Measurements from ENCODE around the gene FANCE. TPM values are rescaled to one million over a fixed set of nuclear protein-coding genes. Genes with fewer than 3 reads are reported as not detected.
A peak's percentile ranks its signal among the peaks of the same experiment; 100 is the strongest.

FANCE gene
- polyA plus RNA-seq, 1 donor (not counting 4 experiments of a cell fraction or from before 2014, with no cell fraction given) = 6.4 TPM

- DNase-seq (ENCODE audit: low read depth, low spot score) (no peak), FAIRE-seq (no peak)
- peaks cover 26 to 36% of the 10 kb centered on the region in 2 experiments for H3K36me3 ChIP-seq (ENCODE audit: control insufficient read depth in 2 of 2, extremely low read depth in 1 of 2, insufficient read depth in 2 of 2, low read length in 2 of 2)
- TF ChIP-seq EZH2 (IDR thresholded peaks at IDR 0.05; ENCODE audit: low read length) (no peak), CTCF (optimal IDR thresholded peaks at IDR 0.05 in 1 of 3, IDR thresholded peaks at IDR 0.05 in 1 of 3, conservative IDR thresholded peaks at IDR 0.05 in 1 of 3; ENCODE audit: extremely low read depth in 1 of 3, insufficient read depth in 2 of 3, low read length in 3 of 3) (no peak)
- peaks cover 8% of the 10 kb centered on the region for H3K4me1 ChIP-seq (ENCODE audit: control insufficient read depth, extremely low read depth, insufficient read depth, low read length)
- no peak overlapping the region for H3K4me3 ChIP-seq (ENCODE audit: control insufficient read depth in 2 of 3, extremely low read depth in 1 of 3, insufficient read depth in 2 of 3, low read depth in 1 of 3, low read length in 3 of 3)
- H3K9me1 ChIP-seq (ENCODE audit: control insufficient read depth, extremely low read depth, insufficient read depth, low read length) = no peaks in the 10 kb centered on the region
- dilution Hi-C loops (cut with MboI; ENCODE audit: extremely low pct_ligation_motif_present, low sequenced_read_pairs) = no loop called here
- peaks cover 3% of the 10 kb centered on the region for H3K79me2 ChIP-seq (ENCODE audit: control insufficient read depth, insufficient read depth, low read length)
- H2AFZ ChIP-seq (ENCODE audit: control insufficient read depth, low read length) = no peak overlapping the region
- no peaks in the 10 kb centered on the region for H3K27me3 ChIP-seq (ENCODE audit: control insufficient read depth, extremely low read depth, insufficient read depth, low read length)
- no peak overlapping the region for H3K4me2 ChIP-seq (ENCODE audit: control insufficient read depth, extremely low read depth, insufficient read depth, low read depth, low read length)
- no peak overlapping the region for H3K9ac ChIP-seq (ENCODE audit: control insufficient read depth, extremely low read depth, insufficient read depth, low read length)
- H3K9me3 ChIP-seq (ENCODE audit: control insufficient read depth, low read depth, low read length) = no peaks in the 10 kb centered on the region
- no peak overlapping the region for H3K27ac ChIP-seq (ENCODE audit: control insufficient read depth, insufficient read depth, low read length)
- peaks cover 5% of the 10 kb centered on the region for H4K20me1 ChIP-seq (ENCODE audit: control insufficient read depth, extremely low read depth, insufficient read depth, low read length)
Measured at GRCh38 chr6:35413911-35414310, 38.2 kb upstream of the FANCE start.

GRCh38 chr6:35415065-35415891 lies 36.9 kb upstream of the FANCE start:
- no peak overlapping the region for H3K4me3 ChIP-seq (ENCODE audit: control insufficient read depth in 2 of 3, extremely low read depth in 1 of 3, insufficient read depth in 2 of 3, low read depth in 1 of 3, low read length in 3 of 3)
- H3K4me2 ChIP-seq (ENCODE audit: control insufficient read depth, extremely low read depth, insufficient read depth, low read depth, low read length) = no peak overlapping the region
- FAIRE-seq (no peak), DNase-seq (ENCODE audit: low read depth, low spot score) (no peak)
- H3K9me3 ChIP-seq (ENCODE audit: control insufficient read depth, low read depth, low read length) = no peaks in the 10 kb centered on the region
- H3K4me1 ChIP-seq (ENCODE audit: control insufficient read depth, extremely low read depth, insufficient read depth, low read length) = peaks cover 8% of the 10 kb centered on the region
- peaks cover 5% of the 10 kb centered on the region for H3K79me2 ChIP-seq (ENCODE audit: control insufficient read depth, insufficient read depth, low read length)
- TF ChIP-seq EZH2 (IDR thresholded peaks at IDR 0.05; ENCODE audit: low read length) = no peak
- peak; percentile 54 to 75 (median 71) for TF ChIP-seq CTCF (optimal IDR thresholded peaks at IDR 0.05 in 1 of 3, IDR thresholded peaks at IDR 0.05 in 1 of 3, conservative IDR thresholded peaks at IDR 0.05 in 1 of 3; ENCODE audit: extremely low read depth in 1 of 3, insufficient read depth in 2 of 3, low read length in 3 of 3)
- dilution Hi-C loops (cut with MboI; ENCODE audit: extremely low pct_ligation_motif_present, low sequenced_read_pairs) = no loop called here
- peak overlapping the region; percentile 8 for H3K27ac ChIP-seq (ENCODE audit: control insufficient read depth, insufficient read depth, low read length)
- H2AFZ ChIP-seq (ENCODE audit: control insufficient read depth, low read length) = no peak overlapping the region
- H3K9ac ChIP-seq (ENCODE audit: control insufficient read depth, extremely low read depth, insufficient read depth, low read length) = no peak overlapping the region
- no peaks in the 10 kb centered on the region for H3K27me3 ChIP-seq (ENCODE audit: control insufficient read depth, extremely low read depth, insufficient read depth, low read length)
- H4K20me1 ChIP-seq (ENCODE audit: control insufficient read depth, extremely low read depth, insufficient read depth, low read length) = peaks cover 5% of the 10 kb centered on the region
- H3K36me3 ChIP-seq (ENCODE audit: control insufficient read depth in 2 of 2, extremely low read depth in 1 of 2, insufficient read depth in 2 of 2, low read length in 2 of 2) = peaks cover 36 to 40% of the 10 kb centered on the region in 2 experiments
- no peaks in the 10 kb centered on the region for H3K9me1 ChIP-seq (ENCODE audit: control insufficient read depth, extremely low read depth, insufficient read depth, low read length)
